EH (cell line): Measurements from ENCODE around the gene HSPA6.
"Not testable (repeated sequence)": the region's sequence is repeated elsewhere in the genome, so short reads cannot be mapped to it uniquely, and the experiment has no call there.

ENCODE experiments used
- DNase-seq: peaks from one replicate; pipeline ENCODE4 v3.0.0-alpha.2; 2015; ENCODE audit warnings: low read depth

Gene HSPA6

DNA sequence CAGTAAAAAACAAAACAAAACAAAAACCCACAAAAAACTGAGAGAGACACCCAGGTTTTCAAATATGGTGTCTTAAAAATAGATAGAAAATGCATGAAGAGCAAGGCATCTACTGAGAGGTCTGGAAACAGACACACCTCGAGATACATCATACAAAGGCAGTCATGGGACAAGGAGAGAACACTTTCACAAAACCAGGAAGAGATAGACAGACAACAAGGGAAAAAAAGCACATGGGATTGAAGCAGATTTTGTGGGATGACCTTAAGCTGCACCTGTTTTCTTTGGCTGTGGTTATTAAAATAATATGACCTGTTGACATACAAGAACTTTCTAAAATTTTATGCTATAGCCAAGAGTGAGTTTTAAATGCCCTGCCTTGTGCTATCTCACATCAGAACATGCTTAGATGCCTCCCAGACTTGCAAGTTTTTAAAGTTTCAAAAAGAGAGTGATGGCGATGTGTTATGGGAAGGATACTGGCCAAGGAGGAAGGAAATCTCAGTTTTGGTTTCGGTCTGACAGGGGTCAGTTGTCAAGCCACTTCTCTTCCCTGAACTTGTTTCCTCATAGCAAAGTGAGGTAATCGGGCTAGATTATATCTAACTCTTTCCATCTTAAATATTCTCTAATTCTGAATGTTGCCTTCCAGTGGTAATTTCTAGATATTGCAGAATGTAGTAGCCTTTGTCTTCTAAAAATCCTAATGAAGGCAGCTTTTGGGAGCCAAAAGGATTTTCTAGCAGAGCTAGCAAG lies 36.8 kb downstream of the HSPA6 start:
- not testable (repeated sequence) for DNase-seq

DNA sequence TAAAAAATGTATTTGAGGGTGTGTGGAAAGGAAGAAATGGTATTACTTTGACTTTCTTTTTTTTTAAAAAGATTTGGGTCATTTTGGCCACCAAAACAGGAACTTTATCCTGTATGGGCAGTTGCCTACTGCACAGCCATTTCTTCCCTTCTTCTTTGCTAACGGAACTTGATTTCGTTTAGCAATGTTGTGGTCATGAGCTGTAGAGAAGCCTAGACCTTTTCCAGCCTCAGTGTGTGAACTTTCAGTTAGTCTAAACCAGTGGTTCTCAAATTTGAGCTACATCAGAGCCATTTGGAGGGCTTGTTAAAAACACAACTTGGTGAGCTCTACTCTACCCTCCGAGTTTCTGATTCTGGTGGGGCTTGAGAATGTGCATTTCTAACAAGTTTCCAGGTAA lies 38.1 kb downstream of the HSPA6 start:
- DNase-seq = not testable (repeated sequence)

GRCh38 chr1:161563522-161563921 lies 39.2 kb downstream of the HSPA6 start:
- not testable (repeated sequence) for DNase-seq

GRCh38 chr1:161566602-161566960 lies 42.2 kb downstream of the HSPA6 start:
- DNase-seq = not testable (repeated sequence)

DNA sequence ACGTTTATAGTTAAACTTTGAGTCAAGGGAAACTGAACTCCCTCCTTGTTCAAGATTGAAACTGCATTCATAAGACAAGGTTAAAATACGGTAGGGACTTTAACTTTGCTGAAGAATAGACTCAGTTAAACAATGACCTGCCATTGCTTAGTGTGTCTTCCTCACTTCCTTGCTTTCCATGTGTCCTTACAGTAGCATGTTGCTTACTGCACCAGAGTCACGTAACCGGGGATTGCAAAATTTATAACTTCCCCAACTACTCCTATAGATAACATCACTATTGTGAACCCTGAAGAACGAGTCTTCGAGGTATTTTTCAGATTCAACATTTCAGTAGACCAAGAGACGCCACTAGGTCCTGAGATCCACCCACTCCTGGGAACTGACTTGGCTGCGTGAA lies 47.4 kb downstream of the HSPA6 start:
- DNase-seq = not testable (repeated sequence)
